Muscle of leg (tissue), 11 donors: ENCODE data around the gene MAPK9. TPM values are rescaled to one million over a fixed set of nuclear protein-coding genes. Genes with fewer than 3 reads are reported as not detected.
"Not testable (repeated sequence)": the region's sequence is repeated elsewhere in the genome, so short reads cannot be mapped to it uniquely, and the experiment has no call there.

Experiments
- DNase-seq: peaks from one replicate; pipeline ENCODE4 v3.0.0; 2013
- H3K27ac ChIP-seq: one replicate; pipeline ENCODE4 v1.5.1; 2013; ENCODE audit warnings: mild to moderate bottlenecking, low read length, control low read depth
- H3K27me3 ChIP-seq: one replicate; pipeline ENCODE4 v1.6.1; 2013; ENCODE audit warnings: low read length; ENCODE audit not compliant: control insufficient read depth, insufficient read depth
- H3K36me3 ChIP-seq: one replicate; pipeline ENCODE4 v1.6.1; 2013; ENCODE audit warnings: low read length; ENCODE audit not compliant: control insufficient read depth, insufficient read depth
- H3K4me1 ChIP-seq: one replicate; pipeline ENCODE4 v1.6.1; 2013; ENCODE audit warnings: low read length; ENCODE audit not compliant: control insufficient read depth, insufficient read depth
- H3K4me3 ChIP-seq: one replicate; pipeline ENCODE4 v1.5.1; 2013; ENCODE audit warnings: low read length, control low read depth
- H3K9me3 ChIP-seq: replicated peaks from 2 replicates; pipeline ENCODE4 v1.6.1; 2013; ENCODE audit warnings: low read depth, low read length; ENCODE audit not compliant: control insufficient read depth
- WGBS: methylation state at CpG from one replicate; pipeline ENCODE4 v1.1.5; 2013; ENCODE audit warnings: missing lambda C conversion rate; ENCODE audit not compliant: insufficient coverage; 5-methylcytosine and 5-hydroxymethylcytosine counted together
- polyA plus RNA-seq, 8 donors: library from polyadenylated mRNA; unstranded; fragments of 120-200 nt; gene quantifications; one replicate each; pipeline versions ENCODE4 v1.2.1 to v1.2.3, GENCODE V29; 2013; ENCODE audit warnings: inconsistent platforms in 1 of 8, low replicate concordance in 1 of 8; ENCODE audit not compliant: insufficient read length in 8 of 8, insufficient read depth in 1 of 8
- total RNA-seq: library from RNA; stranded (reverse); fragments of 120-200 nt; gene quantifications from one replicate; pipeline ENCODE4 v1.2.4, GENCODE V29; 2013

The MAPK9 gene
- total and polyA plus RNA-seq, 9 donors = 21.1 to 32.1 (median 29.4) TPM

DNA sequence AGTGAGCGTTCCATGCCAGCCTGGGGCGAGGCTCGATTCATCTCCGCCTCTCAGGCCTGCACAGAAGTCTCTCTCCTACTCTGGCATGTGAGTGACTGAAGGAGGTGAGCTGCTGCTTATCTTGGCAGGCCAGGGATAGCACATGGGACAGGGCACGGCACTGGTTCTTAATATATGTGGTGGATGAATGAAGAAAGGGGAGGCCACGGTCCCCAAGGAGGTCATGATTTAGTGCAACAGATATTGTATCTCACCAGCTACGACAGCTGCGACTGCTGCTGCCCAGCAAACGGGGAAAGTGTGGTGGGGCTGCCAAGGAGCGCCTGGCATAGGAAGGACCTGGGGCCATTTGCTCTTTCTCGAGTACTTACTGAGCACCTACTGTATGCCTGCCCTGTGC is 19.3 kb upstream of the MAPK9 start:
- H3K4me1 ChIP-seq = peaks cover 3% of the 10 kb centered on the region
- H3K9me3 ChIP-seq = no peaks in the 10 kb centered on the region
- H3K4me3 ChIP-seq = no peak overlapping the region
- H3K27ac ChIP-seq = peak overlapping the region; percentile 13
- peaks cover 7% of the 10 kb centered on the region for H3K36me3 ChIP-seq
- DNase-seq = peak; percentile 61
- H3K27me3 ChIP-seq = no peaks in the 10 kb centered on the region
- WGBS = 79% methylated on average over 7 of the region's 11 CpGs

DNA sequence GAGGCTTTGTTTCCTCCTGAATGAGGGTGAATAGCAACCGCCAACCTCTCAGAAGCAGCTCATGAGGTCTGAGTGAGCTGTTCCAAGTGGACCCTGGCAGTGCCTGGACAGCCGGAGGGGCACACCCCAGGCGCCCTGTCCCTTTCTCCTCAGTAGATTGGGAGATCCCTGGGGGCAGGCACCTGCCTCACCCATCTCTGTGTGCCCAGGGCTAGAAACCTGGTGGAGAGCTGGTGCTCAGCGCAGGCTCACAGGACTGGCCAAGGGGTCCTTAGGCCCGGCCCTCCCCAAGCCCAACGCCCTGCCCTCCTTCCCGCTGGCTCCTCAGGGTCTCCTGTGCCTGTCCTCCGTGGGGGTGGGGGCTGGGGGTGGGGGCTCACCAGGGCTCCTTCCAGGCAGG is 14.9 kb upstream of the MAPK9 start:
- Histone ChIP-seq H3K4me1 (peaks cover 5% of the 10 kb centered on the region), H3K4me3 (no peak overlapping the region), H3K36me3 (peaks cover 12% of the 10 kb centered on the region), H3K27ac (no peak overlapping the region), H3K27me3 (no peaks in the 10 kb centered on the region), H3K9me3 (no peaks in the 10 kb centered on the region)
- 94% methylated on average over 5 of the region's 8 CpGs for WGBS
- DNase-seq = no peak

DNA sequence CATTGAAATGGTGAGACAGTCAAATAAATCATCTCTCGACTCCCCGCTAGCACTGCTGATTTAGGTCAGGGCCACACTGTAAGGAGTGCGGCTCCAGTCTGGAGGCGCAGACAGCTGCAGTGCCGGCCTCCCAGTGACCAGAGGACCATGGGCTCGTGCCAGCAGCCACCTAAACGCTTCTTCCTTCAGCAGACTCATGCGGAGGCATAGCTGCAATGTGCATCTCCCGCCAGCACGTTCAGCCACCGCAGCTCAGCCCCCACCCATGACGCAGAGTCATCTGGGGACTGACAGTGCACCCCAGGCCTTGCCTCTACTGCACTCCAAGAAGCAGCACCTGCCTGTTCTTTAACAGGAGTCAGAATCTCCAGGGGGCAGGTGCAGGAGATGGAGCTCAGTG is 13.6 kb upstream of the MAPK9 start:
- Histone ChIP-seq H3K27ac (no peak overlapping the region), H3K9me3 (no peaks in the 10 kb centered on the region), H3K4me3 (no peak overlapping the region), H3K27me3 (no peaks in the 10 kb centered on the region), H3K4me1 (peaks cover 2% of the 10 kb centered on the region), H3K36me3 (peaks cover 12% of the 10 kb centered on the region)
- DNase-seq = no peak
- 77% methylated on average over 10 of the region's 12 CpGs for WGBS

DNA sequence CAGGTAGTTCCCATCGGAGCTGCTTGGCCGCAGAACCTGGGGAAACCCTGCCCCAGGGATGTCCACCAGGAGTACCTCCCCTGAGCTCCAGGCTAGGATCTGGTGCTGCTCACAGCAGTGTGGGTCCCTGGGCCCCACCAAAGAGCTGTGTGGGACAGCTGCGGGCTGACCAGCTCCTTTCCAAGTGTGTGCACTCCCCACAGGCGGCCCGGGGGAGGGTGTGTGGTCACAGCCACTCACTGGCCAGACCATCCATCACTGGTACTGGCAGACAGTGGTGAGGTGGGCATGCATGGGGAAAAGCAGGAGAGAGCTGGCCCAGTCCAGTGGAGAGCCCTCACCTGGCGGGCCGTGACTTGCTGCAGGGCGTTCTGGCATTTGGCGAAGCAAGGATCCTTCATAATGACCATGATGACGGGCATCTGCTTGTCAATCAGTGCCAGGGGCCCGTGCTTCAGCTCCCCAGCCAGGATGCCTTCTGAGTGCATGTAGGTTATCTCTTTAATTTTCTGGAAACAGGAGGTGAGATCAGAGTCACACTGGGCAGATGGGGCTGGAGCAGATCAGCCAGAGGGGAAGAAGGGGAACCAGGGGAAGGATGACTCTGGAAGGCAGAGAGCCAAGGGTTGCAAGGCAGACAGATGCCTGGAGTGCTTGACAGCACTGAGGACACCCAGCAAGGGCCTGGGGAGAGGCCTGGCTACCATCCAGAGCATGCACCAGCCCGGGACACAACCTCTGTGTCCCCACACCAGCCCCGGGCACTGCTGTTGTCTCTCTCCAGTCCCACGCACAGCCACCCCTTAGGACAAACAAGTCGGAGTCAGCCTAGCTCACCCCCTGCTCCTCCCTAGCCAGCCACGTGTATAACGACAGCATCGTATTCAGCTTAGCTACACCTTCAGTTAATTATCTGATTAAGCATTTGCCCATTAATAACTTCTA is 12.8 kb upstream of the MAPK9 start:
- Histone ChIP-seq H3K9me3 (no peaks in the 10 kb centered on the region), H3K27me3 (no peaks in the 10 kb centered on the region), H3K4me3 (no peak overlapping the region), H3K36me3 (peaks cover 12% of the 10 kb centered on the region), H3K4me1 (peaks cover 2% of the 10 kb centered on the region), H3K27ac (no peak overlapping the region)
- DNase-seq = no peak
- 86% methylated on average over 13 of the region's 18 CpGs for WGBS

DNA sequence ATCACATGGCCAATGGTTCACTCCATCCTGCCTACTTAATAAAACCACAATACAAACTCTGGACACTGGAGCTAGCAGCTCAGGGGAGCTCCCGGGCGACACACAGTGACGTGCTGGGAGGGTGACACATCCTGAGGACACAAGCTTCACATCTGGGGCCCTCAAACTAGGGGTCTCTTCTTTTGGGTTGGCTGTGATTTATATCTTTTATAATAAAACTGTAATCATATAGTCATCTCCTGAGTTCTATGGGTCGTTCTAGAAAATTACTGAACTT is 12.1 kb upstream of the MAPK9 start:
- Histone ChIP-seq H3K4me1 (peaks cover 2% of the 10 kb centered on the region), H3K27ac (no peak overlapping the region), H3K27me3 (no peaks in the 10 kb centered on the region), H3K9me3 (no peaks in the 10 kb centered on the region), H3K4me3 (no peak overlapping the region), H3K36me3 (peaks cover 12% of the 10 kb centered on the region)
- no CpG with 5 or more reads among the region's 4 CpGs for WGBS
- no peak for DNase-seq

DNA sequence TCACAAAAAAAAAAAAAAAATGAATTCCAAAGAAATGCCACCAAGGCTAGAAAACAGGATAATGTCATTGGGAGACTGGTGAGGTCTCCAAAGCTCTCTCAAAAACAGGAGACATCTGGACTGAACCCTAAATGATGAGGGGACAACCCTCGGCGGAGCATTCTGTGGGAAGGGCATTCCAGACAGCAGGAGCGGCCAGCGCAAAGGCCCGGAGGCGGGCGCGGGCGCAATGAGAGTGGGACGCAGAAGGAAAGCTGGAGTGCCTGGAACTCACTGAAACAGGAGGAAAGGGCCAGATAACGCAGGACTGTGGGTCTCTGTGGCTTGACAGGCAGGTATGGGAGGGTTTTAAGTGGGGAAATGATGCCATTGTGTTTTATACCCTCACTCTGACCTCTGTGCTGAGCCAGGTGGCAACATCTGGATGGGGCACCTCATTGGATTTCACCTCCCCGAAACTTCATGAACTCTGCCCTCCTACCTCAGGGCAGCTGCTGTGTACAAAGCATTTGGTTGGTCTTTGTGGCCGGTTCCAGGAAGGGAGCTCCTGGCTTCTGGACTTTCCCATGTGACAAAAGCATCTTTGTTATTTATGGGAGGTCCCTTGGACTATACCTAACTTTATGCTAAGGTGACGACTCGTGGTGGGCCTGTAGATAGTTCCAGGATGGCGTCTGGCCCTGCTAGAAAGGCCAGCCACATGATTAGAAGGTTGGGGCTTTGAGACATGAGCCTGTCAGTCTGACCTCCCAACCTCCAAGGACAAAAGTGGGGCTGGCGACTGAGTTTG is 11.5 kb upstream of the MAPK9 start:
- H3K4me3 ChIP-seq = no peak overlapping the region
- H3K36me3 ChIP-seq = peaks cover 12% of the 10 kb centered on the region
- WGBS = 88% methylated on average over 13 of the region's 17 CpGs
- H3K27ac ChIP-seq = no peak overlapping the region
- DNase-seq = no peak
- no peaks in the 10 kb centered on the region for H3K27me3 ChIP-seq
- H3K4me1 ChIP-seq = peaks cover 2% of the 10 kb centered on the region
- H3K9me3 ChIP-seq = no peaks in the 10 kb centered on the region

DNA sequence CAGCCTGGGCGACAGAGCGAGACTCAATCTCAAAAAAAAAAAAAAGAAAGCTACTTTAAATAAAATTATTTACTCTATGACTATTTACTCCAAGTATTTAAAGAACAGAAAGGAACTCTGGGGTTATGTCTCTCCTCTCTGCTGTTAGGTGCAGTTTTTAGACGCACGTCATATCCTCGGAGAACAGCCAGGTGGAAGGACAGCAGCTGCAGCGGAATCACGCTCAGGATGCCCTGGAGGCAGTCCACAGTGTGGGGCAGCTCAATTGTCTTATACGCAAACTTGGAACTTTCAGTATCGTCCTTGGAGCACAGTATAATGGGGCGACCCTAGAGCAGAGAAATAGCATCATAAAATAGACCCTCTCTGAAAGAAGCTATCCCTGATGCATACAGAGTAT is 10.4 kb upstream of the MAPK9 start:
- no peak overlapping the region for H3K4me3 ChIP-seq
- no peaks in the 10 kb centered on the region for H3K27me3 ChIP-seq
- peaks cover 12% of the 10 kb centered on the region for H3K36me3 ChIP-seq
- H3K4me1 ChIP-seq = peaks cover 2% of the 10 kb centered on the region
- WGBS = 87% methylated on average over 5 of the region's 10 CpGs
- no peaks in the 10 kb centered on the region for H3K9me3 ChIP-seq
- no peak overlapping the region for H3K27ac ChIP-seq
- DNase-seq = no peak

DNA sequence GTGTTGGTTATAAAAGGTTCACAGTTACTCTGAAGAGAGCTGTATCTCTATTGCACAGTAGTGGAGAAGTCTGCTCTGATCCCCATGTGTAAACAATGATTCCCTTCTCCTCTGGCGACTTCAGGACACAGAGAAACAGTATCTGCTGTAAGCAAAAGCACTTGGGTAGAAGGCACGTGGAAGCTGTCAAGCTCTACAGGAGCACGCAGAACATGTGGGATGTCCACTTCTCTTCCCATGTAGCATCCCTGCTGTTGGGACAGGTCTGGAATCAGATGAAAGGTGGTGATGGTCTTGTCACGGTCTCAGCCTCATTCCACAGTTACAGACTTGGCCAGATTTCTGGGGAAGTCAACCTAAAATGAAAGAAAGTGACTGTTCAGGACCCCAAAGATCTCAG is 9.4 kb upstream of the MAPK9 start:
- DNase-seq = no peak
- no peak overlapping the region for H3K27ac ChIP-seq
- peaks cover 7% of the 10 kb centered on the region for H3K36me3 ChIP-seq
- no CpG with 5 or more reads among the region's 4 CpGs for WGBS
- peaks cover 2% of the 10 kb centered on the region for H3K4me1 ChIP-seq
- no peak overlapping the region for H3K4me3 ChIP-seq
- no peaks in the 10 kb centered on the region for H3K27me3 ChIP-seq
- H3K9me3 ChIP-seq = no peaks in the 10 kb centered on the region

DNA sequence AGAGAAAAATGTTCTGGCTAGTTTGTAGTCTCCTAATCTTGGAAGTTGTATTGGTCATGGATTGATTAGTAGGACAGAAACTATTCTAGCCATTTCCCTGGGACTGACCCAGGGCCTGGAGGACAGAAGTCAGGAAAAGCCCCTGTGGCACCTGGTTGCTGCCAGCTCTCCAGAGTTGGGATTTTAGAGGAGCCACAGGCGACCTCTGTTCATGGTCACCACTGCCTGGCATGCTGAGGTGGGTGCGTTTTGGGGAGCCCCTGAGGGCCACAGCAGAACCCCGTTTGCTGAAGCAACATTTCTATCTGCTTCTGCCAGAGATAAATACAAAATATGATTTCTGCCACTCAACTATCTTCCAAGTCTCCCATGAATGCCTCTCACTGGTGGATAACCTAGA is 7.6 kb upstream of the MAPK9 start:
- DNase-seq = no peak
- WGBS = 69% methylated on average over 2 of the region's 3 CpGs

DNA sequence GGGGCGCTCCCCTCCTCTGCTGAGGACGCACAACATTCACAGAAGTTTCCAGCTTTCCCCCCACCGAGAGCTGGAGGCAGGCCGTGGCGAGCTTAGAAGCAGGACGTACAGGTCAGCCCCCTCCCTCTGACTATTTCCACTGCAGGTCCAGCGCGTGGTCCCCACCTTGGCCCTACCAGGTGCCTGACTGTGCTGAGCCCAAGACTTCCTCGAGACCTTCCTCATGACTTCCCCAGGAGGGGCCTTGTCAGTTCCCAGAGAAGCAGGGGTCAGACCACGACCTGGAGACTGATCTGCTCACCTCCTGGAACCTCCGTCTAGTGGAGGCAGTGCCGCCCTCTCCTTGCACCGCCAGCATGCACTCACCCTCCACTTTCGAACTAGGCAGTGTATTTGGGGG is 7.1 kb upstream of the MAPK9 start:
- not testable (repeated sequence) for H3K4me1 ChIP-seq, H3K9me3 ChIP-seq, DNase-seq, H3K27ac ChIP-seq, H3K27me3 ChIP-seq, H3K4me3 ChIP-seq, H3K36me3 ChIP-seq
- WGBS = 89% methylated on average over 3 of the region's 14 CpGs

More for the DNA sequence above, 7.6 kb upstream of the MAPK9 start:
- H3K9me3 ChIP-seq = no peaks in the 10 kb centered on the region
- H3K27ac ChIP-seq = no peak overlapping the region
- no peaks in the 10 kb centered on the region for H3K27me3 ChIP-seq
- peaks cover 8% of the 10 kb centered on the region for H3K4me1 ChIP-seq
- H3K4me3 ChIP-seq = no peak overlapping the region
- H3K36me3 ChIP-seq = peaks cover 5% of the 10 kb centered on the region
